ENCODE measurements around the gene RHOF.

The RHOF gene

DNA sequence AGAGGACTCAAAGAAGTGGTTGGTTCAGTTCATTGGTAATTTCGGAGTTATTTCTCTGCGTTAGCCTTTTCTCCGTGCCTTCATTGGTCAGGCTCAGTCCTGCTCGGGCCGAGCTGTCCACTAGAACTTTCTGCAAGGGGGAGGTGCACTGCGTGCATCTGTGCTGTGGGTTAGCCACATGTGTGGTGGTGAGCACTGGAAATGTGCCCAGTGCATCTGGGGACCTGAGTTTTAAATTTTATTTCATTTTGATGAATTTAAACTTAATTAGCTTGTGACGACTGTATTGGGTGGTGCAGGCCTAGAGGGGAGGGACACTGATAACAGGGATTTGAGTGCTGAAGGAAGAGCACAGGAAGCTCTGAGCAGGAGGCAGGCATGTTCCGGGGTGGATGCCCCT is 34.8 kb upstream of the RHOF start:
- no peak overlapping the region for H3K4me3 ChIP-seq (ENCODE audit: low read length)
- H3K27ac ChIP-seq (ENCODE audit: low read length) = no peak overlapping the region
- H3K4me1 ChIP-seq (ENCODE audit: insufficient read depth, low read length) = no peaks in the 10 kb centered on the region
- H3K9ac ChIP-seq (ENCODE audit: low read depth, low read length) = no peak overlapping the region
- peaks cover 75% of the 10 kb centered on the region for H3K36me3 ChIP-seq (ENCODE audit: insufficient read depth, low read depth, low read length)
- H3K27me3 ChIP-seq (ENCODE audit: insufficient read depth, low read length) = no peaks in the 10 kb centered on the region
- no peaks in the 10 kb centered on the region for H3K9me3 ChIP-seq (ENCODE audit: insufficient read depth, low read depth, low read length)

- Histone ChIP-seq H3K36me3 (ENCODE audit: insufficient read depth, low read depth, low read length) (peaks cover 77% of the 10 kb centered on the region), H3K27me3 (ENCODE audit: insufficient read depth, low read length) (no peaks in the 10 kb centered on the region), H3K4me1 (ENCODE audit: insufficient read depth, low read length) (no peaks in the 10 kb centered on the region), H3K4me3 (ENCODE audit: low read length) (no peak overlapping the region), H3K9me3 (ENCODE audit: insufficient read depth, low read depth, low read length) (no peaks in the 10 kb centered on the region), H3K9ac (ENCODE audit: low read depth, low read length) (no peak overlapping the region), H3K27ac (ENCODE audit: low read length) (no peak overlapping the region)
Observed at GRCh38 chr12:121827351-121828099, 34.0 kb upstream of the RHOF start.

- H3K9ac ChIP-seq (ENCODE audit: low read depth, low read length) = no peak overlapping the region
Observed at GRCh38 chr12:121826318-121827150, 33.0 kb upstream of the RHOF start.

GRCh38 chr12:121825041-121825523 is 31.6 kb upstream of the RHOF start:
- H3K27ac ChIP-seq (ENCODE audit: low read length) = no peak overlapping the region
- H3K27me3 ChIP-seq (ENCODE audit: insufficient read depth, low read length) = no peaks in the 10 kb centered on the region
- H3K9ac ChIP-seq (ENCODE audit: low read depth, low read length) = no peak overlapping the region
- no peaks in the 10 kb centered on the region for H3K9me3 ChIP-seq (ENCODE audit: insufficient read depth, low read depth, low read length)
- no peak overlapping the region for H3K4me3 ChIP-seq (ENCODE audit: low read length)
- peaks cover 68% of the 10 kb centered on the region for H3K36me3 ChIP-seq (ENCODE audit: insufficient read depth, low read depth, low read length)
- H3K4me1 ChIP-seq (ENCODE audit: insufficient read depth, low read length) = no peaks in the 10 kb centered on the region

More at GRCh38 chr12:121826318-121827150, 33.0 kb upstream of the RHOF start:
- Histone ChIP-seq H3K4me3 (ENCODE audit: low read length) (no peak overlapping the region), H3K36me3 (ENCODE audit: insufficient read depth, low read depth, low read length) (peaks cover 72% of the 10 kb centered on the region), H3K4me1 (ENCODE audit: insufficient read depth, low read length) (no peaks in the 10 kb centered on the region), H3K27me3 (ENCODE audit: insufficient read depth, low read length) (no peaks in the 10 kb centered on the region), H3K9me3 (ENCODE audit: insufficient read depth, low read depth, low read length) (no peaks in the 10 kb centered on the region), H3K27ac (ENCODE audit: low read length) (no peak overlapping the region)

DNA sequence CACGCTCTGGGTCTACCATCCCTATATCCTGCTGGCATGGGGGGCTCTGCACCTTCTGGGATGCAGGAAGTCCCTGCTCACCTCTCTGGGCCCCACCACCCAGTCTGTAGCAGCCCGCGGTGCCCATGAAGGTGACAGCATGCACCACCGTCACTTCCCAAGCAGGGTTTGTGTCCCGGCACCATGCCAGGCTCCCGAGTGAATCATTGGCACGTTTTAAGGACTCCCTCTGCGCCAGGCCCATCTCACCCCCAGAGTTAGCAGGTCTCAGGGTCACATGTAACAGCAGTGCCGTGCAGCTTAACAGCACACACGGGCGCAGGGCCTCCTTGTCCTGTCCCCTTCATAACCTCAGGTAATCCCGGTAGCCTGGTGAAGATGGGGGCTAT is 30.2 kb upstream of the RHOF start:
- Histone ChIP-seq H3K9me3 (ENCODE audit: insufficient read depth, low read depth, low read length) (no peaks in the 10 kb centered on the region), H3K4me3 (ENCODE audit: low read length) (no peak overlapping the region), H3K27ac (ENCODE audit: low read length) (no peak overlapping the region), H3K9ac (ENCODE audit: low read depth, low read length) (no peak overlapping the region), H3K4me1 (ENCODE audit: insufficient read depth, low read length) (no peaks in the 10 kb centered on the region), H3K36me3 (ENCODE audit: insufficient read depth, low read depth, low read length) (peaks cover 67% of the 10 kb centered on the region), H3K27me3 (ENCODE audit: insufficient read depth, low read length) (no peaks in the 10 kb centered on the region)

GRCh38 chr12:121823101-121823726 is 29.7 kb upstream of the RHOF start:
- no peaks in the 10 kb centered on the region for H3K9me3 ChIP-seq (ENCODE audit: insufficient read depth, low read depth, low read length)
- H3K27me3 ChIP-seq (ENCODE audit: insufficient read depth, low read length) = no peaks in the 10 kb centered on the region
- no peak overlapping the region for H3K4me3 ChIP-seq (ENCODE audit: low read length)
- H3K9ac ChIP-seq (ENCODE audit: low read depth, low read length) = no peak overlapping the region
- peaks cover 62% of the 10 kb centered on the region for H3K36me3 ChIP-seq (ENCODE audit: insufficient read depth, low read depth, low read length)
- H3K4me1 ChIP-seq (ENCODE audit: insufficient read depth, low read length) = no peaks in the 10 kb centered on the region
- no peak overlapping the region for H3K27ac ChIP-seq (ENCODE audit: low read length)

- Histone ChIP-seq H3K4me3 (ENCODE audit: low read length) (no peak overlapping the region), H3K9ac (ENCODE audit: low read depth, low read length) (no peak overlapping the region), H3K36me3 (ENCODE audit: insufficient read depth, low read depth, low read length) (peaks cover 62% of the 10 kb centered on the region), H3K27me3 (ENCODE audit: insufficient read depth, low read length) (no peaks in the 10 kb centered on the region), H3K4me1 (ENCODE audit: insufficient read depth, low read length) (no peaks in the 10 kb centered on the region), H3K9me3 (ENCODE audit: insufficient read depth, low read depth, low read length) (no peaks in the 10 kb centered on the region), H3K27ac (ENCODE audit: low read length) (no peak overlapping the region)
Observed at GRCh38 chr12:121822393-121823100, 29.1 kb upstream of the RHOF start.

- H3K4me3 ChIP-seq (ENCODE audit: low read length) = no peak overlapping the region
- no peaks in the 10 kb centered on the region for H3K9me3 ChIP-seq (ENCODE audit: insufficient read depth, low read depth, low read length)
- no peaks in the 10 kb centered on the region for H3K4me1 ChIP-seq (ENCODE audit: insufficient read depth, low read length)
- H3K27ac ChIP-seq (ENCODE audit: low read length) = no peak overlapping the region
- peaks cover 71% of the 10 kb centered on the region for H3K36me3 ChIP-seq (ENCODE audit: insufficient read depth, low read depth, low read length)
- H3K27me3 ChIP-seq (ENCODE audit: insufficient read depth, low read length) = no peaks in the 10 kb centered on the region
- no peak overlapping the region for H3K9ac ChIP-seq (ENCODE audit: low read depth, low read length)
Observed at GRCh38 chr12:121820056-121820455, 26.6 kb upstream of the RHOF start.

- Histone ChIP-seq H3K27me3 (ENCODE audit: insufficient read depth, low read length) (no peaks in the 10 kb centered on the region), H3K4me3 (ENCODE audit: low read length) (no peak overlapping the region), H3K9me3 (ENCODE audit: insufficient read depth, low read depth, low read length) (no peaks in the 10 kb centered on the region), H3K27ac (ENCODE audit: low read length) (no peak overlapping the region), H3K36me3 (ENCODE audit: insufficient read depth, low read depth, low read length) (peaks cover 72% of the 10 kb centered on the region), H3K9ac (ENCODE audit: low read depth, low read length) (no peak overlapping the region), H3K4me1 (ENCODE audit: insufficient read depth, low read length) (no peaks in the 10 kb centered on the region)
Observed at GRCh38 chr12:121819212-121819949, 25.9 kb upstream of the RHOF start.

GRCh38 chr12:121817648-121818043 is 24.2 kb upstream of the RHOF start:
- no peak overlapping the region for H3K27ac ChIP-seq (ENCODE audit: low read length)
- no peaks in the 10 kb centered on the region for H3K9me3 ChIP-seq (ENCODE audit: insufficient read depth, low read depth, low read length)
- H3K4me1 ChIP-seq (ENCODE audit: insufficient read depth, low read length) = no peaks in the 10 kb centered on the region
- H3K27me3 ChIP-seq (ENCODE audit: insufficient read depth, low read length) = no peaks in the 10 kb centered on the region
- no peak overlapping the region for H3K4me3 ChIP-seq (ENCODE audit: low read length)
- peaks cover 71% of the 10 kb centered on the region for H3K36me3 ChIP-seq (ENCODE audit: insufficient read depth, low read depth, low read length)
- no peak overlapping the region for H3K9ac ChIP-seq (ENCODE audit: low read depth, low read length)
